Measurements from ENCODE around the gene EIF2AK3.
"Not testable (repeated sequence)": the region's sequence is repeated elsewhere in the genome, so short reads cannot be mapped to it uniquely, and the experiment has no call there.

The EIF2AK3 gene

DNA sequence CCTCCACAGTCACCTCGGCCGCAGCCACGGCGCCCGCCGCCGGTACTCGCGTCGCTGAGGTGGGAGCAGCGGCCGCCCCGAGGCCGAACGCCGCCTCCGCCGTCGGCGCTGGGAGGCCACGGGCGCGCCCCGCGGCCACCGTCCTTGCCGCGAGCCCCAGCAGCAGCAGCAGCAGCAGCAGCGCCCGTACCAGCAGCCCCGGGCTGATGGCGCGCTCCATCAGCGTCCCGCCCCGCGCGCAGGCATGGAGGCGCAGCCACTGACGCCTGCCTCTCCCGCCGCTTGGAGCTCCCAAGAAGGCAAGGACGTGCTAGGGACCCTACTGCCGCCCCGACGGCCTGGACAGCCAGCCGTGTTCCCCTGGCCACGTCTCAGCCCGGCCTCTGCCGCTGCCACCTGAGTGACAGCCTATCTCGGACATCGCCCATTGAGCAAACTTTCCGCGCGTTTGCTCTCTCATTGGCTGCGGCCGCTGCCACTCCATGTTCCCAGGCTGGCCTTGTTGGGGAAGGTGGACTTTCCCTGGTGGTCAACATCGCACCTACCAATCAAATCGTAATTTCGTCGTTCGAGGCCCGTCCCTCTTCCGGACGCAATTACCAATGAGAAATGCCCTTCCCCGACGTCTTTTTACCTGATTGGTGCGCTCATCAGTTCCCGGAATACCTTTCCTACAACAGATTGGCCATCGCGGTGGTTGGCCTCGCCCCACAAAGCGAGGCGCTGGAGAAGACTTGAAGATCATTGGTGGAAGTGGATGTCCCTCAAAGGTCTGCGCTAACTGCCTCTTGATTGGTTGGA lies at the start of gene EIF2AK3:
Gene EIF2AK3, minus strand, starts transcription at position 410 of the 801 bp plus-strand sequence. Its CDS starts 190 bp downstream, at position 220.
- DNase-seq: peak; percentile 99

DNA sequence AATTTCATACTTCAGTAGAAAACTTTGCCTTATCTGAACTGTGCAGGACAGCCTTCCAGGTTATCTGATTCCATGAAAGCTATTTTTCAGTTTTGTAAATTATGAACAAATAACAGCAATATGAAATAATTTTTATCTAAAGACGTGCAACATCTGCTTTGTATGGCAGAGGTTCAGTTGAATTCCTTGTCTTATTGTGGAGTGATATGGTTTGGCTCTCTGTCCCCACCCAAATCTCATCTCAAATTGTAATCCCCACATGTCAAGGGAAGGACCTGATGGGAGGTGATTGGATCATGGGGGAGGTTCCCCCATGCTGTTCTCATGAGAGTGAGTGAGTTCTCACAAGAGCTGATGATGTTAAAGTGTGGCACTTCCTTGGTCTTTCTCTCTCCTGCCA lies 46.1 kb upstream of the EIF2AK3 start:
- no peak for DNase-seq

DNA sequence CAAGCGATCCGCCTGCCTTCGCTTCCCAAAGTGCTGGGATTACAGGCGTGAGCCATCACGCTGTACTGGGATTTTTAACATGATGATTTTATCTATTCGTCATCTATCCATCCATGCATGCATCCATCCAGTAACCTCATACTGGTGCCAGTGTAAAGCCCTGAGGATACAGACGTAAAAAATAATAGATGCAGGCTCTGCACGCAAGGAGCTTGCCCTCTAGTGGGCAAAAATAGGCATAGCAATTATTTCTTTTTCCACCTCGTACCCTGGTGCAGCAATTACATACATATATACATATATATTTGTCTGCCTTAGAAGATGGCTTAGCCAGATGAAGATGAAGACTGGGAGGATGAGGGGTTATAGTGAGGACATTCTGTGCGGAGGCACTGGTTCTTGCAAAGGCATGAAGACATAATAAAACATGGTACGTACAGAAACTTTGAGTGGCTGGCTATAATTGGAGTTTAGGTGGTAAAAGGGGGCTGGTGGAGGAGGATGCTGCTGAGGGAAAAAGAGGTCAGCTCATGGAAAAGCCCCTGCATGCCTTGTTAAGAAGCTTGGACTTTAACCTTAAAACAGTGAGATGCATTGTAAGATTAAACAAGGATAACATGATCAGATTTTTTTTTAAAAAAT lies 44.6 kb upstream of the EIF2AK3 start:
- peak; percentile 56 for DNase-seq

DNA sequence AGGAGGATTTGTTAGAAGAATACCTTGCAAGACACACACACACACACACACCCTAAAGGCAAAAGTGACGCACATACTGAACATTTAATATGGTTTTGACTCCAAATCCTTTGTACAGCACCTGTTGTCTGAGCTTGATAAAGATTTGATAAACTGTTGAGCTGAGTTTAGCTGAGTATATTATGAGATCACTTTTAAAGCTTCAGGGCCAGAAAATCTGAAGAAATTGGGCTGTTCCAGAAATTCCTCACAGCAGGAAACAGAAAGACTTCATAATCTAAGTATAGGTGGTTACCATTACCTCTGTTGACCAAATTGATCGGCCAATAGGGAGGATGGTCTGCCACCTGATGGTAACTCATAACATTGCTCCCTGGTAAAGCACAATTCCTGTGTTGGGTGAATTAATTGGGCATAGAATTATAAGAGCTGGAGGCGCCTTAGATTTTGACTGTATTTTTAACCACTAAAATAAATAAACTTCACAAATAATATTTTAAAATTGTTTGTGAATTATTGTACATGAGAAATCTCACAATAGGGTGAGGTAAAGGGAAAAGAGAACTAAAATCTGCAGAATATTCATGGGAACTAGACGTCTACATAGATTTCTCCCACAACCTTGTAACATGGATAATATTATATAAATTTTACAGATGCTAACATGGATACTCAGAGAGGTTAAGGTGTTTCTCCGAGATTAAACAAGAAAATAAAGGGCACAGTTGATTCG lies 42.4 kb upstream of the EIF2AK3 start:
- DNase-seq: peak; percentile 44

DNA sequence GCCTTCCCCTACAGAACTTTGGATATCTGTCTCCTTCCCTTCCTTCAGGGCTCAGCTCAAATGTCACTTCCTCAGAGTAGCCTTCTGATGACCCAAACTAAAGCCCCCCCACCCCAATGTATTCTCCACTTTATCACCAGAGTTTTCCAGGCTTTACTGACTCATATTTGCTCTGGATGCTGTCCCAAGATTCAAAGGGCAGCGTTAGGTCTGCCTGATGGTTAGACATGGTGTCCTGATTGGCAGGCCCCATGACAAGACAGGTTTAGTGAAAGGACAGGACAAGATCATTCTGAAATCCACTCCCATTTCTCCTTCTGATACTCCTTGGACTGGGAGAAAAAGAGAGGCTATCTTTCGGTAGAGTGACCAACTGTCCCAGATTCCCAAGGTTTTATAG lies 41.6 kb upstream of the EIF2AK3 start:
- DNase-seq: no peak

DNA sequence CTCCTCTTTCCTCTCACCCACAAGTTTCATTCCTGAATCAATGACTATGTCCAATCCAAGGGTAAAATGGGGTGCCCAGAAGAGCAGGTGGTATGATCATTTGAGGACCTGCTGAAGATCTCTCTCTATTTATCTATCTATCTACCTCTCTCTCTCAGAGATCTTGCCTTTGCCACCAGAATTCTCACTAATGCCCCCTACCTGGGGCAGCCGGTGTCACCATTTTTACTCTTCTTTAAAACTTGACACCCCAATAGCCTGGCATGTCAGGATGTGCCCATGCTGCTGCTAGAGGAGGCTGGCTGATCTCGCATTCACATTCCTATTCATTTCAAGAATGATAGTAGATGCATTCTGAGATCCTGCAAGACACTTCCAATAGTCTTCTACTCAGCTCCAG lies 40.0 kb upstream of the EIF2AK3 start:
- DNase-seq: no peak

DNA sequence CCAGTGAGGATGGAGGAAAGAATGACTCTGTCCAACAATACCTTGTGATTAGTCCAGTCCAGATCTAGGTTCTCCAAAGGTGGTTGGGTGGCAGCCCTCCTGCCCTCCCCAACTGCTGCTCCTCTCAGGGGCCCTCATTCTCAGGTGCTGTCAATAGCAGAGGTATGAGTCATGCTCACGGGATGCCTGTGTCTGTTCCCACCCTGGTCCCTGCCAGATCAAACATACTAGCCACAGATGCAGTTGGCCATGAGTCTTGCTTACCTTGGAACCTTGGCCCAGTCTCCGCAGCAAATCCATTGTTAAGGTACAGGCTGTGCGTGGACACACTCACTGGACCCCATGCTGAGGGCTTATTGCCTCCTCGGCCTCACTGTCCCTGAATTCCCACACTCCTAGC lies 39.3 kb upstream of the EIF2AK3 start:
- no peak for DNase-seq

DNA sequence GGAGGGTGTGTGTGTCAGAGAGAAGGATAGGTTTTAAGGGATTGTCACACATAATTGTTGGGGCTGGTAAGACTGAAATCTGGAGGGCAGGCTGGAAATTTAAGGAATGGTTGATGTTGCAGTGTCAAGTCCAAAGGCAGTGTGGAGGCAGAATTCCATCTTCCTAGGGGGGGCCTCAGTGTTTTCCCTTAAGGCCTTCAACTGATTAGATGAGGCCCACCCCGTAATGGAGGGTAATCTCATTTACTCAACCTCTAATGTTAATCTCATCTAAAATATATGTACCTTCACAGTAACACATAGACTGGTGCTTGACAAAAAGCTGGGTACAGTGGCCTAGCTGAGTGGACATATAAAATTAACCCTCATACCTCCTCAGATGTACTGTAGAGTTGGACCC lies 33.4 kb upstream of the EIF2AK3 start:
- DNase-seq: no peak

DNA sequence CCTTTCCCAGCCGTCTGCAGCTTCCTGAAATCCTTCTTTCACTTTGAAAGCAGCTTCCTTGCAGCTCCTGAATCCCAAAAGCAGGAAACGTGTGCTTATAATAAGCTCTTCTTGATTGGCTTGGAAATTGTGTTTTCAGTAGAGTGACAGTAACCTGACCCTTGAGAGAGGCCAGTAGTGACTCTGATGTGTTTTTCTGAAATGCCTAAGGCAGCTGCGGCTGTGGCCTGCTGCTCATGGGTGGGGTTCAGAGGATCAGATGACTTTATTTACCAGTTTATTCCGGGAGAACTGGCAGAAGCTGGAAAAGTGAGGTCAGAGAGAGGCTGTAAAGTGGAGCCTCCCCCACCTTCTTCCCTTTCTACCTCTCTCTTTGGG lies 32.3 kb upstream of the EIF2AK3 start:
- no peak for DNase-seq

DNA sequence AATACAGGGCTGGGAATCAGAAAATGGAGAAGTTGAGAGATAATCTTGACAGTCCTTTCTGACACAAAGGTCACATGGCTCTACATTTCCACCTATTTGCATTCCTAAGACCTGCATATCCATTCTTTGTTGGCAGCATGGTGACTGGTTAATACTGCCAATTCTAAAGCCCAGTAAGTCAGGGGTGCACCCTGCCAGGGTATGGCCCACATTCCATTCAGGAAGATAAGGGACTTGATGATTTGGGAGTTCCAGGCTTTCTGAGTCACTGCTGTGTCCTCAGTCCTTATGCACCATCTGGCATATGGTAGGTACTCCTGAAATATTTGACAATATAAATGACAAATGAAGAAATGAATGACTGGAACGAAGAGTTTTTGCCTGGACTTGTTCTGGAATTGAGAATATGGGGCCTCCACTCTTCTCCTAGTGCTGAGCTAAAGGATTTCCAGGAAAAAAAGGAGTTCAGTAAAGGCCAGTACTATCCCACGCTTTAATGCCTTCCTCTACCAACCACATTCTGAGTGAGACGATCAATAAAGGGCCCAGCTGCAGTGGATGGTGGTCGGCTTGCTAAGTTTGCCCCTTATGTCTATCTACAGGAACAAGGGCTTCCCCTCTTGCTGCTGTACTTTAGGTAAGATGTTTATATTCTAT lies 31.7 kb upstream of the EIF2AK3 start:
- DNase-seq: no peak

DNA sequence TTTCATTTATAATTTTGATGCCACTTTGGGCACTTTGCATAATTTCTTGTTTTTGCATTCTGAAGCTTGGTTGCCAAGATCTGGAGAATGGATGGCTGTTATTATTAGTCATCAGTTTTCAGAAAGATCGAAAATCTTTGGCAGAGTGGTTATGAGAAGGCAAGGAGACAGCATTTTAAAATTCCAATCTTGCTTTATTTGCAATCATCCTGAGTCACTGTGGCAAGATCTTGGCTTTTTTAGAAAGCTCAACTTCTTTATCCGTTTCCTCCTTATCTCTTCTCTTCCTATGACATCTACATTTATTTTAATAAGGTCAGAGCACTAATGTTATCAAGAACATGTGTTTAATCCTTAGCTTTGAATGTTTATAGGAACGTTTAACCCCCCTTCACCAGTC lies 31.1 kb upstream of the EIF2AK3 start:
- DNase-seq: no peak

DNA sequence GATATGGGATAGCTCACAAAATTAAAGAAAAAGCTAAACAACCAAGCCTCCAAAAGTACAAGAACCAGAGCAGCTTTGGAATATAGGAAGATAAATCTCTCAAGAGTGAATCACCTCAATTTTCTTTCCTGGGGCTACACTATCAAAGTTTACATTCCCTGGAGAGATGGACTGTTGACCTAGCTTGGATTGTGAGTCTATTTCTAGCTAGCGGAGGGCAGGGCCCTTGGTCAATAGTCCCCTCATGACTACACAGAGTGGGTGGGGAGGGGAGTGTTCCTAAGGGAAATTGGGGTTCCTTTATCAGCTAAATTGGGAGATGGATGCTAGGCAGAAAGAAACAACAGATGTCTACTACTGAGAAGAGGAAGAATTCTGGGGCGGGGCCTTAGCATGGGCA lies 29.9 kb upstream of the EIF2AK3 start:
- no peak for DNase-seq

DNA sequence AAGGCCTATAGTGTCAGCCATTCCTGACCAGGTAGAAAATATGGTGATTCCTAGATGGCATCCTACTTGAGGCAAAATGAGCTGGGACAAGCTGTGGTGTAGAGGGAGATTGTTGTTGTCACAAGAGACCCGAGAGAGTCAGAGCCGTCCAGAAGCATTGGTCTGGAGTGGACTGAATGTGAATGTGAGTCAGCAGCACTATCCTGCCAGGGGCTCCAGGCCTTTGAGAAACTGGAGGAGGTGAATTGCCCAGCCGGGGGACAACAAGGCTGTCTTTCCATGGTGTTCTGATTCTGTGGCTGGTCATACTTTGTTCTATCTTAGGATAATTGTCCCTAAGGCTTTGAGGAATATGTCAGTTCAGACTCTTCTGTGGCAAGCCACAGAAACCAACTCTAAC lies 29.4 kb upstream of the EIF2AK3 start:
- DNase-seq: no peak

DNA sequence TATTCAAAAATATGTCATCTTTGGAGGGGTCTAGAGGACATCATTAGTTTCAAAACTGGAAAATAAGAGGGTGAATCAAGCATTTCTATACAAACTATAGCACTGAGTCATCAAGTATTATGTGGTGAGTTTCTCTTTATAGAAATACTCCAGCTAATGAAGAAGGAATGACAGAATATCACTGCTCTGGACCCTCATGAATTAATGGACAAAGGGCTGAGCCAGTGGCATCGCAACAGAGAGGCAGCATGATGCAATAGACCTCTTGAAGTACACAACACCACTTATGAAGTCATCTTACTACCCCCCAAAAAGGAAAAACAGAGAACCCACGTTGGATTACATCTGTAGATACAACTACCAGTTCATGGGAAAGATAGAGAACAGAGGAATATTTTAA lies 27.4 kb upstream of the EIF2AK3 start:
- DNase-seq: no peak

DNA sequence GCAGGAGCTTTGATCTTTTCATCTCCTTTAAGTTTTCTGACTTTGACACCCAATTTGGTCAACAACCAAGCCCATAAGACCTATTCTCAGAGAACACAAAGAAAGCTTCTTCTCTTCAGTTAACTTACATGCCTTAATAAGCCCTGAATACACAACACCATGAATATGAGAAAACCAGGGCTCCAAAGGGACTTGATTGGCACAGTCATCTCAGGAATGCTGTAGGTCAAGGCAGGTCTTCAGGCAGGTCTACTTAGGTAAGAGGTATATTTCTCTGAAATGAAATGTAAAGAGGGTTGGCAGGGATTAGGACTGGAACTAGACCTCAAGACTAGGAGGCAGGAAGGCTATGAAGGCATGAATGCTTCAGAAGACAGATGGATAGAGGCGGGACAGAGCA lies 24.4 kb upstream of the EIF2AK3 start:
- no peak for DNase-seq

DNA sequence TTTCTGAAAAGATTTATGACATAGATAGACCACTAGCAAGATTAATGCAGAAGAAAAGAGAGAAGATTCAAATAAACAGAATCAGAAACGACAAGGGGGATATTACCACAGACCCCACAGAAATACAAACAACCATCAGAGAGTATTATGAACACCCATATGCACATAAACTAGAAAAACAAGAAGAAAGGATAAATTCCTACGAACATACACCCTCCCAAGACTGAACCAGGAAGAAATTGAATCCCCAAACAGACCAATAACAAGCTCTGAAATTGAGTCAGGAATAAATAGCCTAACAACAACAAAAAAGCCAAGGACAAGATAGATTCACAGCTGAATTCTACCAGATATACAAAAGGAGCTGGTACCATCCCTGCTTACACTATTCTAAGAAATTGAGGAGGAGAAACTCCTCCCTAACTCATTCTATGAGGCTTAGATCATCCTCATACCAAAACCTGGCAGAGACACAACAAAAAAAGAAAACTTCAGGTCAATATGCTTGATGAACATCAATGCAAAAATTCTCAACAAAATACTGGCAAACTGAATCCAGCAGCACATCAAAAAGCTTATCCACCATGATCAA lies 18.1 kb upstream of the EIF2AK3 start:
- not testable (repeated sequence) for DNase-seq

DNA sequence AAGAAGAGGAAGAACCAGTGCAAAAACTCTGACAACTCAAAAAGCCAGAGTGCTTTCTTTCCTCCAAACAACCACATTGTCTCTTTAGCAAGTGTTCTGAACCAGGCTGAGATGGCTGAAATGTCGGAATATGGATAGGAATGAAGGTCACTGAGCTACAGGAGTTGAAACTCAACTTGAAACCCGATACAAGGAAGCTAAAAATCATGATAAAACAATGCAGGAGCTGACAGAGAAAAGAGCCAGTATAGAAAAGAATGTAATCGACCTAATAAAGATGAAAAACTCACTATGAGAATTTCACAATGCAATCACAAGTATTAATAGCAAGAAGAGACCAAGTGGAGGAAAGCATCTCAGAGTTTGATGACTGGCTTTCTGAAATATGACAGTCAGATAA lies 15.0 kb upstream of the EIF2AK3 start:
- no peak for DNase-seq

DNA sequence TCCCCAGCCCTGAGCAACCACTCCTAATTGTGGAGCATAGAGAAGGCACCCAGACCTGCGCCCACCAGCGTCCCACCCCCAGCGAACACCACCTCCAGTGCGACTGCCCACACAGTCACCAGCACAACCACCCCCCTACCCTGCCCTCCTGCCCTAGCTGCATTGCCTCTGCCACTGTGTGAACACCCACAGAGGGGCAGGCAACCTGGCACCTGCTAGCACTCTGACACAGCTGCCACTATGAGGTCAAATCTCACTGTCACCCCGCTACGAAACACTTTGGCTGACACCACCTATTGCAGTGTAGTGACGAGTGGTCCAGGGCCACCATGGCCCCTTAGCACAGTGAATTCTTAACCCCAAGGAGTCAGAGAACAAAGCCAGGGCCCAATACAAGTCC lies 14.1 kb upstream of the EIF2AK3 start:
- DNase-seq: no peak

DNA sequence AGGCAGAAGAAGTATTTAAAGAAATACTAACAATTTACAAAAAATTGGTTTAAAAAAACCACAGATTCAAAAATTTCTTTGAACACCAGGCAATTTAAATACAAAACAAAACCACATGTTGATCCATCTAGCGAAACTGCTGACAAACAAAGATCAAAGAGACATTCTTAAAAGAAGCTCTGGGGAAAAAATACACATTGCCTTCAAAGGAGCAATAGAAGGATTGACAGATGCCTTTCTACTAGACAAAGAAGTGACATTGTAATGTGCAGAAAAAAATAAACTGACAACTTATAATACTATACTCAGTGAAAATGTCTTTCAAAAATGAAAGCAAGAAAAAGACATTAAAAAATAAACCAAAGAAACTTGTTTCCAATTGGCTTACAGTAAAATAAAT lies 12.6 kb upstream of the EIF2AK3 start:
- no peak for DNase-seq

DNA sequence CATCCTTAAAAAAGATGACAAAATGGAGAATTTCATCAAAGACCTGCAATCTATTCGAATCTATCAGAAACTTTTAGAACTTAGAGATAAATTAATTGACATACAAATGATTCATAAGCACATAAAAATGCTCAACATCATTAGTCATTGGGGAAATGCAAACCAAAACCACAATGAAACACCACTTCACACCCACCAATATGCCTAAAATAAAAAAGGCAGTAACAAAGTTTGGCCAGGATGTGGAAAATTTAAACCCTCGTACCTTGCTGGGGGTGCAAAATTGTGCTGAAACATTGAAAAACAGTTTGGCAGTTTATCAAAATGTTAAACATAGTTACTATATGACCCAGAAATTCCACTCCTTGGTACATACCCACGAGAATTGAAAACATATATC lies 11.5 kb upstream of the EIF2AK3 start:
- DNase-seq: no peak

DNA sequence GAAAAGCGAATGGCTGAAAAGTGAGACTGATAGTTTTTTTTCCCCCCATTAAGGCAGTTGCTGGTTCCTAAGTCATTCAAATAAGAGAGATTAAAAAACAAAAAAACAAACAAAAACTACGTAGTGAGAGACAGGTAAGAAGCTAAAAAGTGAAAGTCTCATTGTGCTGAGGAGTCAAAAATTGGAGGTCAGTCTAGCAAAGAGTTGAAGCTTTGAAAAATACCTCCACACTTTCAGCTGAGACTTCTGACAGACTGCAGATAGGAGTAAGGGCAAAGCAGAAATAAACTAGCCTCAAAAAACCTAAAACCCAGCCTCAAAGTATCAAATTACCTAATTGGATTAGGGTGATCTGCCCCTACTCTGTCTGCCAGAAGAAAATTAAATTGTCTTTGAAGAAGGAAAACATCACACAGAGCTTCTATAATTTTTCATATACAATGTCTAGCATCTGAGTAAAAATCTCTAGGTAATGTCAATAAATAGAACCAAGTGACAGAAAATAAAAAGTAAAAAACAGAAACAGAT lies 10.9 kb upstream of the EIF2AK3 start:
- no peak for DNase-seq

DNA sequence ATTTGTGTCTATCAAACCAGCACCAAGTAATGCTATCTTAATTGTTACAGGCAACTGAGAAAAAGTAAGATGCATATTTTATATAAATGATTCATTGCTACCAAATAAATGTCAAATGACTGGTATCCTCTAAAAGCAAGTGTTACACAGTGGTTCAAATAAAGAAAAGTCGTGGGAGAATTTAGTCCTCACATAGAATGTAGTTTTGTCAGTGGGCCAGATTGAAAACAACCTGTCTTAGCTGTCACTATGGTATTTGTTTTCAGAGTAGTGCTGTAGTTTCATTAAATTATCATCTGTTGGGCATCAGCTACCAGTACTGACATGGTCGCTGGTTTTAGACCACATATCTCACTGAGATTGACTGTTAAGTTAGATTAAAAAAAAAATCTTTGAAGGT lies 10.2 kb upstream of the EIF2AK3 start:
- no peak for DNase-seq

DNA sequence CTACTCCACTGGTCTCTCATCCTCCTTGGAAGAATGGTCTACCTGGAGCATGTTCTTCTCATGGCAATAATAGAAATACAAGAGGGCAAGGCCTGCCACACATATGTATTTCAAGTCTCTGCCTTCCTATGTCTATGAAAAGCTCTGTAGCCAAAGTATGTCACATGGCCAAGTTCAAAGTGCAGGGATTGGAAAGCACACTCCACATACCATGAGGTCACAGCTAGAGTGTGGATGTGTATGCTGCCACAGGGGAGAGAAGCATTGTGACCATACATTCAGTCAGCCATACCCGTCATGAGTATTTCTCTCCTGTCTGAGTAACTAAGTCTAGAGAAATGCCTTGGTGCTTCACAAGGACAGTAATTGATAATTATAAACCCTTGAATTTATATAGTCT lies 8.8 kb upstream of the EIF2AK3 start:
- no peak for DNase-seq
